ENCODE data around the gene BCAR3. TPM values are rescaled to one million over a fixed set of nuclear protein-coding genes. Genes with fewer than 3 reads are reported as not detected.

The BCAR3 gene
- total RNA-seq, 3 donors from 2014 or later (not counting 1 experiment from before 2014, with no cell fraction given): 0.52 to 6.5 (median 2.4) TPM

GRCh38 chr1:93714356-93714755 lies 32.7 kb upstream of the BCAR3 start:
- Mint-ChIP-seq H3K4me1 (peaks cover 19 to 23% of the 10 kb centered on the region in 2 donors), H3K4me3 (no peak overlapping the region), H3K27ac (no peak overlapping the region), H3K27me3 (ENCODE audit: low read depth in 2 of 2) (peaks cover 3 to 8% of the 10 kb centered on the region in 2 donors), H3K9me3 (no peaks in the 10 kb centered on the region), H3K36me3 (no peaks in the 10 kb centered on the region)
- no peaks in the 10 kb centered on the region for H3K9me3 ChIP-seq (ENCODE audit: control insufficient read depth, insufficient read depth, low read length)
- TF ChIP-seq, protein P1, sequence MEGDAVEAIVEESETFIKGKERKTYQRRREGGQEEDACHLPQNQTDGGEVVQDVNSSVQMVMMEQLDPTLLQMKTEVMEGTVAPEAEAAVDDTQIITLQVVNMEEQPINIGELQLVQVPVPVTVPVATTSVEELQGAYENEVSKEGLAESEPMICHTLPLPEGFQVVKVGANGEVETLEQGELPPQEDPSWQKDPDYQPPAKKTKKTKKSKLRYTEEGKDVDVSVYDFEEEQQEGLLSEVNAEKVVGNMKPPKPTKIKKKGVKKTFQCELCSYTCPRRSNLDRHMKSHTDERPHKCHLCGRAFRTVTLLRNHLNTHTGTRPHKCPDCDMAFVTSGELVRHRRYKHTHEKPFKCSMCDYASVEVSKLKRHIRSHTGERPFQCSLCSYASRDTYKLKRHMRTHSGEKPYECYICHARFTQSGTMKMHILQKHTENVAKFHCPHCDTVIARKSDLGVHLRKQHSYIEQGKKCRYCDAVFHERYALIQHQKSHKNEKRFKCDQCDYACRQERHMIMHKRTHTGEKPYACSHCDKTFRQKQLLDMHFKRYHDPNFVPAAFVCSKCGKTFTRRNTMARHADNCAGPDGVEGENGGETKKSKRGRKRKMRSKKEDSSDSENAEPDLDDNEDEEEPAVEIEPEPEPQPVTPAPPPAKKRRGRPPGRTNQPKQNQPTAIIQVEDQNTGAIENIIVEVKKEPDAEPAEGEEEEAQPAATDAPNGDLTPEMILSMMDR (IDR thresholded peaks at IDR 0.05): no peak
- H3K4me1 ChIP-seq (ENCODE audit: control insufficient read depth, insufficient read depth, low read length): peaks cover under 1% of the 10 kb centered on the region
- H3K27ac ChIP-seq (ENCODE audit: low read length): no peak overlapping the region
- DNase-seq (no peak), ATAC-seq (no peak)
- no CpG with 5 or more reads among the region's 1 CpG for WGBS (ENCODE audit: insufficient coverage)
- intact Hi-C loops (cut with micrococcal nuclease): no loop called here
- H3K36me3 ChIP-seq (ENCODE audit: control insufficient read depth, insufficient read depth, low read length): no peaks in the 10 kb centered on the region
- H3K27me3 ChIP-seq (ENCODE audit: control insufficient read depth, insufficient read depth, low read length): no peaks in the 10 kb centered on the region
- H3K4me3 ChIP-seq (ENCODE audit: low read length): no peak overlapping the region

DNA sequence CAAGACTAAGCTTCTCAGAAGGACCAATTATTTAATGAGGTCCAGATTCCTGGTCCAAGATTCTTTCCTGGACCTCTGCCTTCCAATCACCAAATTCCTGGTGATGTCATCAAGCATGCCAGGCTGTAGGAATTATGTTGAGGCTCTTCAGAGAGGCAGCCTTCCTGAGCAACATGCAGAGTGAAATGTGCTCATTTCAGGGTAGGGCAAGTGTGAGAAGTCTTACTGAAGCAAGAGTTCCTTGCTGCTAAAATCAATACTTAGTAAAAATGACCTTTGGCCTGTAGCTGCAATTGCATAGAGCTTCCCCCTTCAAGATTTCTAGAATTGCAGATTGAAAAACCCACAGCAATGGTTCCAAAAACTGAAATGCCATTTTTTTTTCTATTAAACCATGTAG lies 31.7 kb upstream of the BCAR3 start:
- H3K27me3 ChIP-seq (ENCODE audit: control insufficient read depth, insufficient read depth, low read length): no peaks in the 10 kb centered on the region
- Mint-ChIP-seq H3K36me3 (no peaks in the 10 kb centered on the region), H3K9me3 (no peaks in the 10 kb centered on the region), H3K4me1 (peaks cover 29 to 33% of the 10 kb centered on the region in 2 donors), H3K27me3 (ENCODE audit: low read depth in 2 of 2) (peaks cover 3 to 8% of the 10 kb centered on the region in 2 donors), H3K27ac (no peak overlapping the region), H3K4me3 (no peak overlapping the region)
- DNase-seq (no peak), ATAC-seq (no peak)
- no peaks in the 10 kb centered on the region for H3K9me3 ChIP-seq (ENCODE audit: control insufficient read depth, insufficient read depth, low read length)
- TF ChIP-seq, protein P1 (IDR thresholded peaks at IDR 0.05): no peak
- no peak overlapping the region for H3K27ac ChIP-seq (ENCODE audit: low read length)
- intact Hi-C loops (cut with micrococcal nuclease): no loop called here
- no peaks in the 10 kb centered on the region for H3K36me3 ChIP-seq (ENCODE audit: control insufficient read depth, insufficient read depth, low read length)
- no peak overlapping the region for H3K4me3 ChIP-seq (ENCODE audit: low read length)
- H3K4me1 ChIP-seq (ENCODE audit: control insufficient read depth, insufficient read depth, low read length): peaks cover 10% of the 10 kb centered on the region

DNA sequence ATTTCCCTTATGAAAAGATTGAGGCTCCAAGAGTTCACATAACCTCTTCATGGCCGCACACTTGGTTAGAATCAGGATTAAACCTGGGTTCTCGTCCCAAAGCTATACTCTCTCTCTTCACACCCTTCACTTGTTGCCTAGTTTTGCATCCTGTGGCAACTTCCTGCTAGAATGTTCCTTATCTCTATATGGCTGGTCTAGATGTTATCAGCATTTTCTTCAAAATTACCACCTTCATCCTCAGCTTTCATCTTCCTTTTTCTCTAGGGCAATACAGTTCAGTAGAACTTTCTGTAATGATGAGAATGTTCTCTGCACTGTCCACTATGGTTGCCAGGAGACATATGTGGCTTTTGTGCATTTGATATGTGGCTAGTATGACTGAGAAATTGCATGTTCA lies 31.1 kb upstream of the BCAR3 start:
- Mint-ChIP-seq H3K36me3 (no peaks in the 10 kb centered on the region), H3K27ac (no peak overlapping the region), H3K27me3 (ENCODE audit: low read depth in 2 of 2) (peaks cover 3 to 8% of the 10 kb centered on the region in 2 donors), H3K4me3 (no peak overlapping the region), H3K4me1 (peaks cover 35 to 39% of the 10 kb centered on the region in 2 donors), H3K9me3 (no peaks in the 10 kb centered on the region)
- DNase-seq (no peak), ATAC-seq (peak in 1 of 3 donors; percentile 33)
- Histone ChIP-seq H3K4me3 (ENCODE audit: low read length) (no peak overlapping the region), H3K36me3 (ENCODE audit: control insufficient read depth, insufficient read depth, low read length) (no peaks in the 10 kb centered on the region), H3K4me1 (ENCODE audit: control insufficient read depth, insufficient read depth, low read length) (peaks cover 10% of the 10 kb centered on the region), H3K27me3 (ENCODE audit: control insufficient read depth, insufficient read depth, low read length) (no peaks in the 10 kb centered on the region), H3K27ac (ENCODE audit: low read length) (no peak overlapping the region), H3K9me3 (ENCODE audit: control insufficient read depth, insufficient read depth, low read length) (no peaks in the 10 kb centered on the region)
- intact Hi-C loops (cut with micrococcal nuclease): no loop called here
- 41% methylated on average over 2 of the region's 2 CpGs for WGBS (ENCODE audit: insufficient coverage)
- TF ChIP-seq, protein P1 (IDR thresholded peaks at IDR 0.05): no peak

Data from natural killer cell (primary cell).